Mammary epithelial cell (primary cell): ENCODE measurements around the gene DFFB.

Experiments
- CTCF ChIP-seq, 2 donors: IDR thresholded peaks in 1 of 2; conservative IDR thresholded peaks in 1 of 2; 2 replicates each; pipeline ENCODE4 v1.5.1; 2011 to 2012; ENCODE audit warnings: inconsistent platforms in 2 of 2, low read length in 2 of 2, mild to moderate bottlenecking in 2 of 2, control low read depth in 1 of 2, low read depth in 1 of 2; ENCODE audit not compliant: insufficient read depth in 1 of 2; ENCODE audit errors: extremely low read depth in 1 of 2
- EZH2 ChIP-seq: IDR thresholded peaks from 2 replicates; pipeline ENCODE4 v1.6.1; 2012; ENCODE audit warnings: low read length, inconsistent platforms, borderline replicate concordance

GRCh38 chr1:3879787-3880428, 22.6 kb downstream of the DFFB start:
- TF ChIP-seq CTCF (conservative IDR thresholded peaks at IDR 0.05 in 1 of 2, IDR thresholded peaks at IDR 0.05 in 1 of 2; ENCODE audit: extremely low read depth in 1 of 2, insufficient read depth in 1 of 2, low read depth in 1 of 2, low read length in 2 of 2): no peak
- TF ChIP-seq EZH2: no peak
